ENCODE results near the gene RAD51B. TPM values are rescaled to one million over a fixed set of nuclear protein-coding genes. Genes with fewer than 3 reads are reported as not detected.

RAD51B gene
- total RNA-seq, 1 experiment from 2014 or later = 14.2 TPM

- no peak overlapping the region for H3K27ac Mint-ChIP-seq
- H3K9me3 Mint-ChIP-seq = peaks cover 13% of the 10 kb centered on the region
- no peak for DNase-seq (ENCODE audit: low spot score)
- H3K27me3 Mint-ChIP-seq (ENCODE audit: low read depth) = no peaks in the 10 kb centered on the region; the same call in 1 of the 2 replicates
- TF ChIP-seq E2F1 (CRISPR knock-in tag; IDR thresholded peaks at IDR 0.05) (no peak), JUN (CRISPR knock-in tag; IDR thresholded peaks at IDR 0.05) (no peak), MXD4 (CRISPR knock-in tag; IDR thresholded peaks at IDR 0.05; ENCODE audit: borderline replicate concordance) (no peak), OVOL2 (CRISPR knock-in tag; IDR thresholded peaks at IDR 0.05; ENCODE audit: borderline replicate concordance) (no peak), TP53 (CRISPR knock-in tag; IDR thresholded peaks at IDR 0.05) (no peak), MAX (CRISPR knock-in tag; IDR thresholded peaks at IDR 0.05) (no peak), NR1H2 (CRISPR knock-in tag; IDR thresholded peaks at IDR 0.05) (no peak), NFYB (CRISPR knock-in tag; conservative IDR thresholded peaks at IDR 0.05; ENCODE audit: low read depth) (no peak), FOXJ3 (CRISPR knock-in tag; IDR thresholded peaks at IDR 0.05; ENCODE audit: borderline replicate concordance) (no peak), EMX1 (CRISPR knock-in tag; IDR thresholded peaks at IDR 0.05) (no peak), CDX4 (CRISPR knock-in tag; IDR thresholded peaks at IDR 0.05; ENCODE audit: borderline replicate concordance) (no peak), ZNF423 (CRISPR knock-in tag; IDR thresholded peaks at IDR 0.05) (no peak)
- H3K4me3 Mint-ChIP-seq = no peak overlapping the region
- H3K36me3 Mint-ChIP-seq = peaks cover 5% of the 10 kb centered on the region; the same call in 1 of the 2 replicates
- ChIA-PET CTCF (no interaction called here), POLR2A (no interaction called here)
- peaks cover 14% of the 10 kb centered on the region for H3K4me1 Mint-ChIP-seq
- ATAC-seq = no peak
Observed at GRCh38 chr14:68738559-68738958, 919.0 kb downstream of the RAD51B start.

GRCh38 chr14:68739701-68740100 is 920.1 kb downstream of the RAD51B start:
- DNase-seq (ENCODE audit: low spot score) (no peak), ATAC-seq (no peak)
- ChIA-PET POLR2A (interaction anchor here (0.6 kb wide), 2 partner anchors 41 to 331 kb away, joined by 3 to 4 read pairs; no protein-coding TSS in a partner anchor), CTCF (interaction anchor here (0.6 kb wide), 1 partner anchor 468 kb away, joined by 3 read pairs; no protein-coding TSS in a partner anchor)
- H3K9me3 Mint-ChIP-seq = peaks cover 13% of the 10 kb centered on the region
- H3K36me3 Mint-ChIP-seq = peaks cover 5% of the 10 kb centered on the region; the same call in 1 of the 2 replicates
- no peaks in the 10 kb centered on the region; the same call in 1 of the 2 replicates for H3K27me3 Mint-ChIP-seq (ENCODE audit: low read depth)
- H3K4me1 Mint-ChIP-seq = peaks cover 14% of the 10 kb centered on the region
- H3K4me3 Mint-ChIP-seq = no peak overlapping the region
- H3K27ac Mint-ChIP-seq = no peak overlapping the region
- TF ChIP-seq MYBL2 (CRISPR knock-in tag; IDR thresholded peaks at IDR 0.05) (no peak), ERG (CRISPR knock-in tag; IDR thresholded peaks at IDR 0.05) (no peak), ZNF425 (CRISPR knock-in tag; conservative IDR thresholded peaks at IDR 0.05) (no peak), USF2 (CRISPR knock-in tag; IDR thresholded peaks at IDR 0.05) (no peak), ZBTB43 (CRISPR knock-in tag; IDR thresholded peaks at IDR 0.05) (no peak), NFE2L1 (CRISPR knock-in tag; IDR thresholded peaks at IDR 0.05) (no peak), TEAD1 (CRISPR knock-in tag; IDR thresholded peaks at IDR 0.05) (no peak), TP53 (CRISPR knock-in tag; IDR thresholded peaks at IDR 0.05) (no peak), MXD4 (CRISPR knock-in tag; IDR thresholded peaks at IDR 0.05; ENCODE audit: borderline replicate concordance) (no peak), E2F5 (CRISPR knock-in tag; IDR thresholded peaks at IDR 0.05) (no peak), ELF4 (CRISPR knock-in tag; IDR thresholded peaks at IDR 0.05; ENCODE audit: low read depth) (no peak), NR1H2 (CRISPR knock-in tag; IDR thresholded peaks at IDR 0.05) (no peak), IRF1 (CRISPR knock-in tag; IDR thresholded peaks at IDR 0.05) (no peak), CREB1 (CRISPR knock-in tag; IDR thresholded peaks at IDR 0.05) (no peak), ZNF138 (CRISPR knock-in tag; conservative IDR thresholded peaks at IDR 0.05) (no peak), ZSCAN18 (CRISPR knock-in tag; IDR thresholded peaks at IDR 0.05) (no peak)
